SK-N-SH treated with all-trans-retinoic acid at 6 μM for 48 hours (cell line): ENCODE measurements around the gene IGSF5.

ENCODE experiments used
- BACH2 ChIP-seq: fragments of 250-450 bp; sonication (Bioruptor Pico); IDR thresholded peaks from 2 replicates; pipeline ENCODE4 v1.9.0; 2021; ENCODE audit warnings: mild to moderate bottlenecking, borderline replicate concordance
- CSDC2 ChIP-seq: fragments of 250-450 bp; sonication (Bioruptor Pico); IDR thresholded peaks from 2 replicates; pipeline ENCODE4 v1.5.0; 2020; ENCODE audit warnings: mild to moderate bottlenecking, moderate library complexity
- ESRRG ChIP-seq: fragments of 250-450 bp; sonication (Bioruptor Pico); IDR thresholded peaks from 2 replicates; pipeline ENCODE4 v1.6.1; 2021; ENCODE audit warnings: mild to moderate bottlenecking
- OSR1 ChIP-seq: fragments of 250-450 bp; sonication (Bioruptor Pico); IDR thresholded peaks from 2 replicates; pipeline ENCODE4 v1.8.0; 2022; ENCODE audit warnings: moderate library complexity, mild to moderate bottlenecking, inconsistent platforms
- PATZ1 ChIP-seq: fragments of 250-450 bp; sonication (Bioruptor Pico); IDR thresholded peaks from 2 replicates; pipeline ENCODE4 v1.8.0; 2020; ENCODE audit warnings: mild to moderate bottlenecking, moderate library complexity, borderline replicate concordance
- PPARA ChIP-seq: fragments of 250-450 bp; sonication (Bioruptor Pico); IDR thresholded peaks from 2 replicates; pipeline ENCODE4 v1.5.0; 2020; ENCODE audit warnings: mild to moderate bottlenecking, borderline replicate concordance
- ZC3H10 ChIP-seq: fragments of 250-450 bp; sonication (Bioruptor Pico); IDR thresholded peaks from 2 replicates; pipeline ENCODE4 v1.5.1; 2021; ENCODE audit warnings: mild to moderate bottlenecking, moderate library complexity
- ZFP30 ChIP-seq: fragments of 450-650 bp; formaldehyde crosslinking; IDR thresholded peaks from 2 replicates; pipeline ENCODE4 v1.5.0; 2022; ENCODE audit warnings: mild to moderate bottlenecking, moderate library complexity
- ZNF565 ChIP-seq: fragments of 450-650 bp; formaldehyde crosslinking; conservative IDR thresholded peaks from 2 replicates; pipeline ENCODE4 v1.5.0; 2020; ENCODE audit warnings: low read depth, mild to moderate bottlenecking, moderate library complexity

DNA sequence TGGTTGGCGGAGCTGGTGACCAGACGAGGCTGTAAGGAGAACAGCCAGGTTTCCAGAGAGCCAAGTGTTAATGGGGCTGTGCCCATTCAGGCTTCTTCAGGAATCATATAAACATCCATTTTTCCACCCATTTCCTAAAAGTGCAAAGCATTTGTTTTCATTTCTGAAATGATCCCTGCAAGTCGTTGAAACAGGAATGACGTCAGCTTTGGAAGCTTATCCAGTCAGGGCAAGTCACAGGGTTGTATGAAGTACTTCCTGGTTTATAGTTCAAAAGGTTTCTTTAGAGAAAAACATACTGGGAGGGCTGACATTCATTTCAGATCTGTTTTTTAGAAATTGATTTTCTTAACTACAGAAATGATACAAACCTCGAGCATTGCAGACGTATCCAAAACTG is 29.2 kb downstream of the IGSF5 start:
- TF ChIP-seq ZFP30 (CRISPR knock-in tag) (no peak), PATZ1 (CRISPR knock-in tag) (no peak), ZC3H10 (no peak), ESRRG (CRISPR knock-in tag) (no peak), BACH2 (CRISPR knock-in tag) (no peak), PPARA (CRISPR knock-in tag) (no peak), OSR1 (no peak), ZNF565 (no peak), CSDC2 (CRISPR knock-in tag) (no peak)
